NCI-H345 treated with DMSO at 0.1 percent for 48 hours (cell line): ENCODE results near the gene CPM.

Source experiments
- DNase-seq: peaks from one replicate; lab custom pipeline; 2025; ENCODE audit not compliant: unreplicated experiment; lab: John Stamatoyannopoulos, UW

Gene CPM

DNA sequence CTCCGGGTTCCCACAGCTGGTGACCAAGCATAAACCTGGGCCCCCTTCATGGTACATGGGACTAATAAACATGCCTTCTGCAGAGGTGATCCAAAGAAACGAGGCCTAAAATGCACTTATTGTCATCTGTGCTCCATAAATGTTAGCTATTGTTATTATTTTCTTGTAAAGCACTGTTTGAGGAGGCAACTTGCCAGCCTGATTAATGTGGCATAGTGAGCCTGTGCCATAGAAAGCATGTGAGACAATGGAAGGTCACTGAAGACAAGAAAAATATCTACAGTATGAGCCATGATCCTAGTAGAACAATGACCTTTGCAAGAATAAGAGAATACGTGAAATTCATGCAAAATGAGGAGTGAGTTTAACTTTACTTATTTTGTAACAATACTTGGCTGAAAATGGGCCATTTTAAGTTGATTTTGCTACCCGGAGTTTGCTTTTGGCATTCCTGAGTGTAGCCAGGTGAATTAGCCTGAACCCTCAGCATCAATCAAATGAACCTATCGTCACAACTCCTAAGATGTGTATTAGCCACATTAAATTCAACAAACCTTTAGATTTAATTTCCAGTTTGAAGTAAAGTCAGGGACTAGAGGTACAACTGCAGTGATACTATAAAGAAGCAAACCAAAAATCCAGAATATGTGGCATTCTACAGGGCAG is 52.2 kb downstream of the CPM start:
- no peak for DNase-seq

DNA sequence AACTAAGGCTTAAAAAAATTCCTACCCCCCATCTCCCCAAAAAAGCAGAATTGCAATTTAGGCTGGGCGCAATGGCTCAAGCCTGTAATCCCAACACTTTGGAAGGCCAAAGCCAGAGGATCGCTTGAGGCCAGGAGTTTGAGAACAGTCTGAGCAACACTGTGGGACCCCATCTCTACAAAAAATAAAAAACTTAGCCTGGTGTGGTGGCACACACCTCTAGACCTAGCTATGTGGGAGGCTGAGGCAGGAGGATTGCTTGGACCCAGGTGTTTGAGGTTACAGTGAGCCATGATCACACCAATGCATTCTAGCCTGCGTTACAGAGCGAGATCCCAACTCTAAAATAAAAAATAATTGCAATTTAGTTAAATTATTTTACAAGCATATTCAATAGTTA is 54.1 kb downstream of the CPM start:
- DNase-seq, result no peak

DNA sequence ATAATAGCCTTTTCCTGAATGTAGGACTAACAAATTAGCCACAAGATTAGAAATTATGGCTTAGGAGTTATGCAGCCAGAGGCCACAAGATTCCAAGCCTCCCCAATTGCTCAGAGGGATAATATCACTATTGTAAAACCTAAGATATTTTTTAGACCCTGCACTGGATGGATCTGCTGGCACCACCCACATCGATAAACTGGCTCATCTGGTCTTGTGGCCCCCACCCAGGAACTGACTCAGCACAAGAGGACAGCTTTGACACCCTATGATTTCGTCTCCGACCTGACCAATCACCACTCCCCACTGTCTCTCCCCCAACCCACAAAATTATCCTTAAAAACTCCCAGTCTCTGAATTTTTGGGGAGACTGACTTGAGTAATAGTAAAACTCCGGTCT is 54.7 kb downstream of the CPM start:
- no peak for DNase-seq

DNA sequence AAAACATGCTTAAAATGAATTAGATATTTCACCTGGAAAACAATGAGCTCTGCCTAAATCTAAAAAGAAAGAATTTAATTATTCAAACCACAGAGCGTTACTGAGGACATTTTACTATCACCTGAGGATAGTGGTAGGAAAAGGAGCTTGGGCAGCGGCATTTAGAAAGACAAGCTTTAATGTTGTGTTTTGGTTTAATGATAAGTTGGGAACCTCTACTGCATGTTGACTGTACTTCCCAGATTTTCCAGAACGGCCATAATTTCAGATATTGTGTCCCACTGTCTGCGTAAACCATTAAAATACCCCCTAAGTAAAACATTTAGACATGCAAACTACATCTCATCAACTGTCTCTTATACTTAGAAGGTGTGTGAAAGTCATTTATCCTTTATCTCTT is 55.4 kb downstream of the CPM start:
- DNase-seq, result no peak

DNA sequence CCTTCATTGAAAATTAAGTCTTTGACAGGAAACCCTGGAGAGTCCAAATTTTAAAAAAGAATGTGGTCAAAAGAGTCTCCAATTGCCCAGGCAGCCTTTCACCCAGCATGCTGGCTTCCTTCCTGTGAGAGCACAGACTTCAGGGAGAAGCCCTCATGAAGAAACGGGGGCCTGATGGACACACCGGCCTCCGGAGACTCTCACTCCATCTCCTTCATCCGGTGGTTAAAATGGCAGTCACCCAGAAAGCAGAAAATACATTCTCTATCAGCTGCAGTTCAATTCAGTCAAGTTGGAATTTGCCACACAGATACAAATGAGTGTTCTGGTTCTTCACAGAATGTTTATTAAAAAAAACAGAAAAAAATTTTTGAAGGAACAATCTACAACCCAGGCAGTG is 56.5 kb downstream of the CPM start:
- DNase-seq, result no peak

DNA sequence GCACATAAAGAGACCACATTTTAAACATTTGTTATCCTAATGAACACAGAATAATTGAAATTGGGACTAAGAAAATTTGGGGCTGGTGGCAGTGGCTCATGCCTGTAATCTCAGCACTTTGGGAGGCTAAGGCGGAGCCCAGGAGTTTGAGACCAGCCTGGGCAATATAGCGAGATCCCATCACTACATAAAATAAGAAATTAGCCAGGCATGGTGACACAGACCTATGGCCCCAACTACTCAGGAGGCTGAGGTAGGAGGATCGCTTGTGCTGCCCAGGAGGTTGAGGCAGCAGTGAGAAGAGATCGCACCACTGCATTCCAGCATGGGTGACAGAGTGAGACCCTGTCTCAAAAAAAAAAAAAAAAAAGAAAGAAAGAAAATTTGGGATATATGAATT is 59.7 kb downstream of the CPM start:
- no peak for DNase-seq

DNA sequence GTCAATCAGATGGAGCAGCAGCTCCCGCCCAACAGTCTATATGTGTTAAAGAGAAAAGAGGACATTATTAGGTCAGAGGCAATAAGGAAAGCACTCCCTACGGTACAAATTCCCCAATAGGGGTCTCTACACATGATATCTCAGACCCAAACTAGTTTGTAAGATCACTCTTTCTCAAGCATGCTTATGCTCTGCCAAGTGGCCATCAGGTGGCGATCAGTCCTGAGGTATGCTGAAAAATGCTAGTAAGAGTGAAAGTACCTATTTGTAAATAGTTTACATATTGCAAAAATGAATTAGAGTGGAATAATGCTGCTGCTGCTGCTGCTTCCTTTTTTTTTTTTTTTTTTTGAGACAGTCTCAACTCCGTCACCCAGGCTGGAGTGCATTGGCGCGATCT is 61.0 kb downstream of the CPM start:
- no peak for DNase-seq

DNA sequence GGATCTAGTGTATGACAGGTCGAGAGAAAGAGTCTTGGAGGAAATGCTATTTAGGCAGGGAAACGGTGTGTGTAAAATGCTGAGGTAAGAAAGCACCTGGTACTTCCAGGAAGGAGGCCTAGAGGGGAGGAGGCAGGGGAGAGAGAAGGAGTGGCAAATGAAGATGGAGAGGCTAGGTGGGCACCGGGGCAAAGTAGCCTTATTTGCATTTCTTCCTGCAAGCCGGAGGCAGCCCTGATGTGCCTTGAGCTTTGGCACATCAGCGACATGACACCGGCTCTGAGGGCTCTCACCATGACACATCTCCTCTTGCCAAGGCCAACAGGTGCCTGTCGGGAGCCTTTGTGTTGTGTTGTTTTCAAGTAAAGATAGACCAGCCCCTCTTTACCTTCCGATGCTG is 61.6 kb downstream of the CPM start:
- DNase-seq, result no peak

DNA sequence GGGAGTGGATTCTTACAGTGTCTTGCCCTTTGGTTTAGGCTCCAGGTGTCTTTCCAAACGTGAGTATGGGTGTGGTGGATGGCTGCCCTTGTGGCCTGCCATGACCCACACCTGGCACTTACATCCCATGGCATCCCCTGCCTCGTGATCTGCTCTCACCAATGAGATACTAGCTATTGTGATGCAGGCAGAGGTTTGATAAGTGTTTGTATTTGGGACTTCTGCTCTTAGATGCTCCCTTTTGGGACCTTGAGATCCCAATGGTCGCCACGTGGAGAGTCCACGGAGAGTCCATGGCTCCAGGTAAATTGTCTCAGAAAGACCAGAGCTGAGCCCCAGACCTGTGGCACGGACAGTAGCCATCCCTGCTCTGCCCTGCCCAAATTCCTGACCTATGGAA is 62.5 kb downstream of the CPM start:
- DNase-seq, result no peak

DNA sequence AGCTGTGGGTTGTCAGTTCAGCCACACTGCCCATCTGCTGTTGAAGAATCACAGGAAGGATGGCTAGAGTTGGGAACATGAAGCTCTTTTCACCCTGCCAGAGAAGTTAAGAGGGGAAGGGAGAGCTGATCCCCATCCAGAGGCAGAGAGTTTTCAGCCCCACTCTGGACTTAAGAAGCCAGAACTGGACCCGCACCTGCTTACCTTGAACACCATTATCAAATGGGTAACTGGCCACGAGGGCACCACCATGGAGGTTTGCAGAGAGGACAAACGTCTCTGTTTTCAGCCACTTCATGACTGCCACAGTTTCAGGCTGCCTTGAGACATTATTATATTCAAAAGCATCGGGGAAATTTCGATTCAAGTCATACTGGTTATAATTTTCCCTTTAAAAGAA is 63.0 kb downstream of the CPM start:
- no peak for DNase-seq

DNA sequence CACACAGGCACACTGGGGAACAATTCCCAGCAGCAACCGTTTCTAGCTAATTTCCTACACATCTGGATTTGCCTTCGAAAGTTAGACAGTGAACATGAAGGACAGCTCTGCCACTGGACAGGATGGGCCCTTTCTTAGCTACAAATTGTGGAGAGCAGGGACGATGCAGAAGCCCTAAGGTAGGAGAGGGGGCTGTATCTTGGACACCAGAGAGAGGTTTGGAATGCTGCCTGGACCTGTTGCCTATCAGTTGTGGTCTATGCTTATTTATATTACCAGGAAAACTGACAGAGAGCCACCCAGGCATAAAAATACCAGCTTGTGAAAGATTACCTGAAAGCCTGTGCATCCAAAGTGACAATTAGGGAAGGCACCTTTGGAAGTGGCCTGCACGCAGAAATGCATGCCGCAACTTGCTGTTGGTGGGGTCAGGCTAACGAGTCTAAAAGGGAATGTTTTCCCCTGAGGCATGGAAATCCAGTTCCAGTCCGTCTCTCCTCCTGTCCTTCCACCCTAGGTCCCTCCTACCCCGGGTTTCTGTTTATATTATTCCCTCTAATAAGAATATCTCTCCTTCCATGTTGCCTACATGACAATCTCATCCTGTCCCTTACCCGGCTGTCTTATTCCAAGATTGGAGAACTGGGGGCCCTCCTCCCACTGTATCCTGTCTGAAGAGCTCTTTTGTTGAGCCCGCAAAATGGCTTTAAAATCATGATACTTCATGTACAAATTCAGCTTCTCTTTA is 64.8 kb downstream of the CPM start:
- no peak for DNase-seq

DNA sequence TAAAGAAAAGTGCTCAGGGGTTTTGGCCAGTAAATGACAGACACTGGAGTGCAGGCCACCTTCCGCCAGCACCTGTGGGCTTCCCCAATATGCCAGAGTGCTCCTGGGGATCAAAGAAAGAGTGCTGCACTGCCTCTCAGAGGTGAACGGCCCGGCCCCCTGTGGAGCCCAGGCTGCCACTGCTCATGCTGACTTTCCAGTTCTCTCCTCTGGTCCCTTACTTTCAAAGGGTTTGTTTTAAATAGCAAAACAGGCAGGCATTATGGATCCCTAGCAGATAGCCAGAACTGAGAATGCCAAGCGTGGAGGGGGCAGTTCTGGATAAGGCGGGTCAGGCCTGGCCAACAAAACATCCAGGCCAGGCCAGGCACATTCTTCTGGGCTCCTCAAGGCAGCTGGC is 65.4 kb downstream of the CPM start:
- no peak for DNase-seq

DNA sequence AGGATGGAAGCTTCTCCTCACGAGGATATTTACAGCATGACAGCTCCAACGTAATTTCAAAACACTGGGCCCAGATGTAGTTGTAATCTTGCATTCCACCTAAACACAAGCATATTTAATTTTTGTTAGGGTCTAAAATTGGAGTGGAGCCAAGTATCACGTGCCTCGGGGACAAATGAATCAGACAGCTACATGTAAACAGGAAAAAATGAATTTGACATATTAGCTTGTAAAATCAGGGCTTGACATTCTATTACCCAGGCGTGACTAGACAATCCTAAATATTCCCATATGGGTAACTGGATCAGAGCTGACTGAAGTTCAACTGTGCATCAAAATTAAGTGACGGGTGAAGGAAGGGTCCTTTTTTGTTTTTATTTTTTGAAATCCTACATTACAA is 66.0 kb downstream of the CPM start:
- no peak for DNase-seq

DNA sequence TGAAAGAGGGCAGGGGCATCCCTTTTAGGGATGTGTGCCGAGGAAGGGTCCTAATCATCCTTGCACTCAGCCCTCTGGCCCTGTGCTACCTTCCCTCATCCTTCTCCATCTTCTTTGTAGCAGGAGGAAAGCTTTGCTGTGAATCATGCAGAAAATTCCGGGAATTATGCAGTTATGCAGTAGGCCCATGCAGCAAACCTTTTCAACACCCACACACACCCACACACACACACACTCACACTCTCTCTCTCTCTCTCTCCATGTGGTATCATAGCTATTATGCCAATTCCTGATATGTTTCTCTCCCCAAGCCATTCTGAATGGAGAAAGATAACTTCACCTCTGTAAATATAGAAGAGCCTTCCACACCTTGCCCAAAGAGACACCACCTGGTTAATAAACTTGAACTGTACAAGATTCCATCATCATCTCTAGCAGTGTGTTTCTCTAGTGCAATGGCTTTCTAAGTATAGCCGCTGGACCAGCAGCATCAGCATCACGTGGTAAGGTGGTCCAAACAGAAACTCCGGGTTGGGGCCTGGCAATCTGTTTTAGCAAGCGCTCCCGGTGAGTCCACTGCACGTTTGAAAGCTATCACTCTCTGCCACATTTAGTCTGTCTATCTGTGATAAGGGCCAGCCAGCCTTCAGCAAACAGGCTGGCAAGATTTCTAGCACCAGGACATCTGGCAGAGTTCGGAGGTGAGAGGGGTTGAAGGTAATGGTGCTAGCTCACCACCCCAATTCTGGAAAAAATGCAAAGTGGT is 67.4 kb downstream of the CPM start:
- no peak for DNase-seq

DNA sequence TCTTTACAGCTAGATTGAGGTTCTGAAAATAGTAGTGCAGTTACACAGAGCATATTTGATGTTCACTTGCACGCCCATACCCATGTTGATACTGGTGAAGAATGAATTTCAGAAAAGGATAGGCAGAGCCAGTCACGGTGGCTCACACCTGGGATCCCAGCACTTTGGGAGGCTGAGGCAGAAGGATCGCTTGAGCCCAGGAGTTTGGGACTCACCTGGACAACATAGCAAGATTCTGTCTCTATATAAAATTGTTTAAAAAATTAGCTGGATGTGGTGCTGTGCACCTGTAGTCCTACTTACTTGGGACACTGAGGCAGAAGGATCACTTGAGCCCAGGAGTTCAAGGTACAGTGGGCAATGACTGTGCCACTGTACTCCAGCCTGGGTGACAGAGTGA is 68.4 kb downstream of the CPM start:
- no peak for DNase-seq

DNA sequence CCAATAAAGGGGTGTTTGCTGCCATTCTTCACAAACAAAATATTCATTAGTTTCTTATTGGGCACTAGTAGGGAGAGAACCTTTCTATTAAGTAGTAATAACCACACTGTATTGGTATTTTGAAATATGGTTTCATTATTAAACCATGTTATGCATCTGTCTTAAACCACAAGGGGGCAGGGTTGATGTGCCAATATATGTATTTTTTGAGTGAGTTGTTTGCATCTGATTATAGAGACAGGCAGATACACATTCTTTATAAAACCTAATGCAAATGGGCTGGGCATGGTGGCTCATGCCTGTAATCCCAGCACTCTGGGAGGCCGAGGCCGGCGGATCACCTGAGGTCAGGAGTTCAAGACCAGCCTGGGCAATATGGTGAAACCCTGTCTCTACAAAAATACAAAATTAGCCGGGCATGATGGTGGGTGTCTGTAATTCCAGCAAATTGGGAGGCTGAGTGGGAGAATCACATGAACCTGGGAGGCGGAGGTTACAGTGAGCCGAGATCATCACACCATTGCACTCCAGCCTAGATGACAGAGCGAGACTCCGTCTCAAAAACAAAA is 69.0 kb downstream of the CPM start:
- DNase-seq, result peak; percentile 28

DNA sequence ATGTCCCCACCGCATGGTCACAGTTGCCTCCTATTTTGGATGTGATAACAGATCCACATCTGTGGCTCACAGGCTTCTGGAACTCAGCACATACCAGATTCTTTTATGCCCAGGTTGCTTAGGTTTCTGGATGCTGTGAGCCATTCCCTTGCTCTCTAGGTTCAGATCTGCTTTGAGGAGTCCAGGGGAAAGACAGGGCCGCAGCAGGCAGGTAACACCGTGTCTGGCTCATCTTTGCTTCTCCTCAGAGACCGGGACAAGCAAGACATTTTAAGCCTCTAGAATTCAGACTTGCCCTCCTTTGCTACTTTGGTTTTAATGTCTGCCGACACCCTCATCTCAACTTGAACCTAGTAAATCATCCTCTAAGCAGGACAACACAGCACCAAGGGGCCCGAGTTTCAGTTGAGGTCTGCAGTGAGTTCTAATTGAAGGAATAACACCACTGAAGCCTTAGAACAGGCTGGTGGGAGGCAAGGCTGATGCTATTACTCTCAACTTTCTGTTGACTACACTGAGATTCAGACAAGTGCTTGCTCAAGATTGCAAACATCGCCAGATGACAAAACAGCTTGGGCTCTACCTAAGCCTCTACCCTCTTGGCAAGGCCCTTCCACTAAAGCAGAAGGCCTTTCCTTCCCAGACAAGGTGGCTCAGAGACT is 69.7 kb downstream of the CPM start:
- no peak for DNase-seq

DNA sequence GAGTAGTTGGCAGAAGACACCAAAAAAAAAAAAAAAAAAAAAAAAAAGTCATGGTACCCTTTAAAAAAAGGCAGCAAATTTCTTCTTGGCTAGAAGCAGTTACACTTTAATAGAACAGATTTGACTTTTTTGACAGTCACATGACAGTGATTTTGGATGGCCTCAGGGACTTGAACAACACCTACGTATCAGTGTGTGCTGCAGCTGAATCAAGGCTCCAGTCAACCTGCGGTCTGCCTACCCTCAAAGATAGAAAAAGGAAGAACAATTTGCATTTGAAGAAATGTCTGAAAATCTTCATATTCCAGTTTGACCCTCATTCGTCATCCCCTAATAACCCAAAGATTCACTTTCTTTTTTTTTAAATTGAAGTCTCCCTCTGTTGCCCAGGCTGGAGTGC is 71.1 kb downstream of the CPM start:
- no peak for DNase-seq

DNA sequence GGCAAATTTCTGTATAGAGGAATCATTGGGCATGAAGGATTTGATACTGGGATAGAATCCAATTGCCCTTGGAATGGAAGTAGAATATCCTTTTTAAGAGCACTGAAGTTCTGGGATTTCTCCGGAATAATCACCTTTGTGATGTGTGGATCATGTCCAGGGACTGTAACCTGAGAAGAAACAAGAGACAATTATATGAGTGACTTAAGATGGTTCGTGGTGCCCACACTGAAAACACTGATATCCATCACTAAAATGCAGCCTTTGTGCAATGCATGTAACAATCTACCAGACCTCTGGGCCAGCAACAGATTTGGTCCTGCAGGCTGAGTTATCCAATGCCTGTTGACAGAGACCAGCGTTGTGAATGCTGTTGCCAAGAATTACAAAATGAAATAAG is 76.5 kb downstream of the CPM start:
- no peak for DNase-seq

DNA sequence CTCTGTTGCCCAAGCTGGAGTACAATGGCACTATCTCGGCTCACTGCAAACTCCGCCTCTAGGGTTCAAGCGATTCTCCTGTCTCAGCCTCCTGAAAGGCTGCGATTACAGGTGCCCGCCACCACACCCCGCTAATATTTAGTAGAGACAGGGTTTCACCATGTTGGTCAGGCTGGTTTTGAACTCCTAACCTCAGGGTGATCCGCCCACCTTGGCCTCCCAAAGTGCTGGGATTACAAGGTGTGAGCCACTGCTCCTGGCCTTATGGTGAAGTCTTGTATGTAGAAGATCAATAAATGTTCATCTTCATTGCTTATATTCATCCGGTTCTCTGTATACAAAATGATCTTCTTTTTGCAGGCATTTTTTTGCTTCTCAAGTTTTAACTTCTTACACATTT is 77.2 kb downstream of the CPM start:
- no peak for DNase-seq

DNA sequence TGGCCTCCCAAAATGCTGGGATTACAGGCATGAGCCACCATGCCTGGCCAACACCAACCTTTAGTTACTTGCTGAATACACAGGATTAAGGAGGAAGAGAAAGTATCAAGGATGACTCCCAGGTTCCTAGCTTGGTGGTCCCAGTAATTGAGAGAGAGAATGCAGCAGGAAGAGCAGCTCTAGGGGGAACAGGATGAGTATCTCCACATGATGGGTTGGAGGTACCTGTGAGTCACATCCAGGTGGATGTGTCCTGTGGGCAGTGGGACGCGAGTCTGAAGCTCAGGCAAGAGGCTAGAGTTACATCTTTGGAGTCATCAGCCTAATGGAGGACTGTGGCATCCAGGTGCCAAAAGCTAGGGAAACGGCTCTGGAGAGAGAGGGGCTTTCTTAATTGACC is 77.9 kb downstream of the CPM start:
- DNase-seq, result no peak
